Neural progenitor cell (in vitro differentiated cells): ENCODE measurements around the gene FAM216A. TPM values are rescaled to one million over a fixed set of nuclear protein-coding genes. Genes with fewer than 3 reads are reported as not detected.

ENCODE experiments used
- DNase-seq: peaks from one replicate; pipeline ENCODE4 v3.0.0-alpha.2; 2016; ENCODE audit warnings: low spot score
- H2AFZ ChIP-seq: fragments of 200-600 bp; sonication (generic); replicated peaks from 2 replicates; pipeline ENCODE4 v1.6.1; 2016; ENCODE audit warnings: antibody characterized with exemption
- H3F3A ChIP-seq: fragments of 200-600 bp; sonication (generic); 2 replicates; pipeline ENCODE4 v1.6.1; 2016; ENCODE audit warnings: antibody characterized with exemption, low read depth
- H3K27ac ChIP-seq: fragments of 200-600 bp; sonication (generic); 2 replicates; pipeline ENCODE4 v1.5.1; 2016; ENCODE audit warnings: mild to moderate bottlenecking
- H3K27me3 ChIP-seq: fragments of 200-600 bp; sonication (generic); 2 replicates; pipeline ENCODE4 v1.6.1; 2016; ENCODE audit warnings: mild to moderate bottlenecking, moderate library complexity
- H3K36me3 ChIP-seq: fragments of 200-600 bp; sonication (generic); 2 replicates; pipeline ENCODE4 v1.5.1; 2016
- H3K4me1 ChIP-seq: fragments of 200-600 bp; sonication (generic); 2 replicates; pipeline ENCODE4 v1.6.1; 2016; ENCODE audit warnings: mixed run types
- H3K4me2 ChIP-seq: fragments of 200-600 bp; sonication (generic); 2 replicates; pipeline ENCODE4 v1.6.1; 2016
- H3K4me3 ChIP-seq: fragments of 200-600 bp; sonication (generic); 2 replicates; pipeline ENCODE4 v1.5.1; 2016
- H3K79me2 ChIP-seq: fragments of 200-600 bp; sonication (generic); 2 replicates; pipeline ENCODE4 v1.6.1; 2016; ENCODE audit warnings: low read depth
- H3K9ac ChIP-seq: fragments of 200-600 bp; sonication (generic); 2 replicates; pipeline ENCODE4 v1.6.1; 2016
- H3K9me3 ChIP-seq: fragments of 200-600 bp; sonication (generic); 2 replicates; pipeline ENCODE4 v1.5.1; 2016; ENCODE audit warnings: low read depth
- H4K20me1 ChIP-seq: fragments of 200-600 bp; sonication (generic); 2 replicates; pipeline ENCODE4 v1.6.1; 2016; ENCODE audit warnings: low read depth
- H3K27ac Mint-ChIP-seq: 3 replicates; pipeline ENCODE4 v1.8.0; 2021; ENCODE audit warnings: mixed read lengths
- H3K27me3 Mint-ChIP-seq: 2 replicates; pipeline ENCODE4 v1.8.0; 2022; ENCODE audit warnings: low read depth, mild to moderate bottlenecking, inconsistent platforms, moderate library complexity, mixed read lengths; ENCODE audit not compliant: insufficient read depth
- H3K36me3 Mint-ChIP-seq: 3 replicates; pipeline ENCODE4 v1.8.0; 2021; ENCODE audit warnings: mixed read lengths
- H3K4me1 Mint-ChIP-seq: 3 replicates; pipeline ENCODE4 v1.8.0; 2021; ENCODE audit warnings: mixed read lengths
- H3K4me3 Mint-ChIP-seq: 3 replicates; pipeline ENCODE4 v1.8.0; 2021; ENCODE audit warnings: mild to moderate bottlenecking, moderate library complexity, mixed read lengths
- H3K9me3 Mint-ChIP-seq: 3 replicates; pipeline ENCODE4 v1.8.0; 2020; ENCODE audit warnings: mixed read lengths
- CTCF ChIP-seq: fragments of 200-600 bp; sonication (generic); IDR thresholded peaks from 2 replicates; pipeline ENCODE4 v1.5.1; 2017; ENCODE audit warnings: antibody characterized with exemption, mild to moderate bottlenecking
- EZH2 ChIP-seq: fragments of 200-600 bp; sonication (generic); IDR thresholded peaks from 2 replicates; pipeline ENCODE4 v1.6.1; 2017; ENCODE audit warnings: antibody characterized with exemption, mild to moderate bottlenecking, moderate library complexity
- EZH2phosphoT487 ChIP-seq: fragments of 200-600 bp; sonication (generic); IDR thresholded peaks from 2 replicates; pipeline ENCODE4 v1.6.1; 2017; ENCODE audit warnings: antibody characterized with exemption
- total RNA-seq: library from RNA; depleted of rRNA; stranded (reverse); fragments of >200 nt; gene quantifications from 2 replicates; pipeline ENCODE4 v1.2.3, GENCODE V29; 2015; ENCODE audit warnings: low replicate concordance

The FAM216A gene
- total RNA-seq, 1 donor from 2014 or later, result 87.5 TPM

GRCh38 chr12:110508071-110508586 lies 39.5 kb downstream of the FAM216A start:
- Mint-ChIP-seq H3K27me3 (no peaks in the 10 kb centered on the region), H3K36me3 (peaks cover 2% of the 10 kb centered on the region), H3K4me3 (no peak overlapping the region), H3K4me1 (no peaks in the 10 kb centered on the region), H3K27ac (no peak overlapping the region), H3K9me3 (no peaks in the 10 kb centered on the region)
- H2AFZ ChIP-seq, result no peak overlapping the region
- no peak for TF ChIP-seq EZH2
- TF ChIP-seq CTCF, result no peak
- TF ChIP-seq EZH2phosphoT487, result no peak
- peaks cover 2% of the 10 kb centered on the region for H3K27me3 ChIP-seq
- H3K4me3 ChIP-seq, result no peak overlapping the region
- H3K27ac ChIP-seq, result no peak overlapping the region
- no peaks in the 10 kb centered on the region for H4K20me1 ChIP-seq
- H3K9me3 ChIP-seq, result no peaks in the 10 kb centered on the region
- no peak overlapping the region for H3K9ac ChIP-seq
- H3F3A ChIP-seq, result no peaks in the 10 kb centered on the region
- no peaks in the 10 kb centered on the region for H3K36me3 ChIP-seq
- no peak for DNase-seq
- H3K79me2 ChIP-seq, result no peaks in the 10 kb centered on the region
- H3K4me2 ChIP-seq, result no peak overlapping the region
- no peaks in the 10 kb centered on the region for H3K4me1 ChIP-seq

- H3K27me3 Mint-ChIP-seq, result no peaks in the 10 kb centered on the region
These were observed 45.2 kb downstream of the FAM216A start for GRCh38 chr12:110513842-110514241.

GRCh38 chr12:110514363-110514762 lies 45.7 kb downstream of the FAM216A start:
- no peak overlapping the region for H3K4me3 Mint-ChIP-seq
- no peaks in the 10 kb centered on the region for H3K4me1 Mint-ChIP-seq

More at GRCh38 chr12:110513842-110514241, 45.2 kb downstream of the FAM216A start:
- Mint-ChIP-seq H3K36me3 (no peaks in the 10 kb centered on the region), H3K27ac (no peak overlapping the region), H3K4me3 (no peak overlapping the region), H3K9me3 (no peaks in the 10 kb centered on the region), H3K4me1 (no peaks in the 10 kb centered on the region)
- H3K36me3 ChIP-seq, result no peaks in the 10 kb centered on the region
- no peaks in the 10 kb centered on the region for H3F3A ChIP-seq
- no peaks in the 10 kb centered on the region for H3K9me3 ChIP-seq
- H3K79me2 ChIP-seq, result no peaks in the 10 kb centered on the region
- H3K9ac ChIP-seq, result no peak overlapping the region
- no peaks in the 10 kb centered on the region for H4K20me1 ChIP-seq
- no peak for DNase-seq
- no peak overlapping the region for H3K4me3 ChIP-seq
- no peak overlapping the region for H3K4me2 ChIP-seq
- TF ChIP-seq CTCF, result no peak
- TF ChIP-seq EZH2, result no peak
- no peak for TF ChIP-seq EZH2phosphoT487
- H3K27me3 ChIP-seq, result peaks cover 7% of the 10 kb centered on the region
- H3K4me1 ChIP-seq, result no peaks in the 10 kb centered on the region
- no peak overlapping the region for H2AFZ ChIP-seq
- no peak overlapping the region for H3K27ac ChIP-seq

More at GRCh38 chr12:110514363-110514762, 45.7 kb downstream of the FAM216A start:
- Mint-ChIP-seq H3K27me3 (no peaks in the 10 kb centered on the region), H3K36me3 (no peaks in the 10 kb centered on the region), H3K27ac (no peak overlapping the region), H3K9me3 (no peaks in the 10 kb centered on the region)
- no peak for DNase-seq
- Histone ChIP-seq H3K9me3 (no peaks in the 10 kb centered on the region), H3K27me3 (peaks cover 7% of the 10 kb centered on the region), H3K27ac (no peak overlapping the region), H3K36me3 (no peaks in the 10 kb centered on the region), H3K79me2 (no peaks in the 10 kb centered on the region), H4K20me1 (no peaks in the 10 kb centered on the region), H3K9ac (no peak overlapping the region), H3K4me3 (no peak overlapping the region), H2AFZ (no peak overlapping the region), H3K4me1 (no peaks in the 10 kb centered on the region), H3K4me2 (no peak overlapping the region), H3F3A (no peaks in the 10 kb centered on the region)
- TF ChIP-seq EZH2phosphoT487 (no peak), CTCF (no peak), EZH2 (no peak)
